ENCODE measurements around the gene ASPRV1. TPM values are rescaled to one million over a fixed set of nuclear protein-coding genes. Genes with fewer than 3 reads are reported as not detected.
A peak's percentile ranks its signal among the peaks of the same experiment; 100 is the strongest.

Gene ASPRV1
- total and polyA plus RNA-seq, 9 donors: 1.1 to 5.5 (median 4.4) TPM

DNA sequence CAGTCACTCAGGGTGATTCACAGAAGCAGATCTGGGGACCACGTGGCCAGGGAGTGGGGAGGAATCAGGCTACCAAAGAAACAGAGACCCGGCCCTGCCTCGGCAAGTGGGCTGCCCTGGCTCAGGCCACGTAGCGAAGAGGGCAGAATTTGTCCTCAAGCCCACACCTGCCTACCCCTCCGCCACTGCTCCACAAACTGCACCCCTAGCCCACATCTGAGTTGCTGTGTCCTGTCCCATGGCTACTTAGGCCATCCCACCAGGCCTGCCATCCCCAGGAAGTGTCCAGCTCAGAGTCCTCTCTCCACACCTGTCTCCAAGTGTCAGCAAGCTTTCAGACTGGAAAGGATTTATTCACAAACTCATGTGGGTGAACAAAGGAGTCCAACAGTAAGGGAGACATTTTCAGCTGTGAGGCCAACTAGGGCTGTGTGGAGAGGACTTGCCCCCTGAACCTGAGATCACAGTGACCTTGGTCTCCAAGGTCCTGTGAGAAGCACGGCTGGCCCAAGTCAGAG lies 31.7 kb upstream of the ASPRV1 start:
- TF ChIP-seq EP300 (IDR thresholded peaks at IDR 0.05): no peak
- TF ChIP-seq POLR2A (IDR thresholded peaks at IDR 0.05): no peak
- TF ChIP-seq, protein P1, sequence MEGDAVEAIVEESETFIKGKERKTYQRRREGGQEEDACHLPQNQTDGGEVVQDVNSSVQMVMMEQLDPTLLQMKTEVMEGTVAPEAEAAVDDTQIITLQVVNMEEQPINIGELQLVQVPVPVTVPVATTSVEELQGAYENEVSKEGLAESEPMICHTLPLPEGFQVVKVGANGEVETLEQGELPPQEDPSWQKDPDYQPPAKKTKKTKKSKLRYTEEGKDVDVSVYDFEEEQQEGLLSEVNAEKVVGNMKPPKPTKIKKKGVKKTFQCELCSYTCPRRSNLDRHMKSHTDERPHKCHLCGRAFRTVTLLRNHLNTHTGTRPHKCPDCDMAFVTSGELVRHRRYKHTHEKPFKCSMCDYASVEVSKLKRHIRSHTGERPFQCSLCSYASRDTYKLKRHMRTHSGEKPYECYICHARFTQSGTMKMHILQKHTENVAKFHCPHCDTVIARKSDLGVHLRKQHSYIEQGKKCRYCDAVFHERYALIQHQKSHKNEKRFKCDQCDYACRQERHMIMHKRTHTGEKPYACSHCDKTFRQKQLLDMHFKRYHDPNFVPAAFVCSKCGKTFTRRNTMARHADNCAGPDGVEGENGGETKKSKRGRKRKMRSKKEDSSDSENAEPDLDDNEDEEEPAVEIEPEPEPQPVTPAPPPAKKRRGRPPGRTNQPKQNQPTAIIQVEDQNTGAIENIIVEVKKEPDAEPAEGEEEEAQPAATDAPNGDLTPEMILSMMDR (IDR thresholded peaks at IDR 0.05): no peak
- intact Hi-C loops (cut with DNase I): no loop called here
- H3K9me3 ChIP-seq: no peaks in the 10 kb centered on the region
- DNase-seq: peak in 1 of 5 donors; percentile 13
- H3K27ac ChIP-seq: no peak overlapping the region
- no peaks in the 10 kb centered on the region for H3K36me3 ChIP-seq
- H3K4me1 ChIP-seq (ENCODE audit: insufficient read depth): no peaks in the 10 kb centered on the region
- H3K27me3 ChIP-seq: no peaks in the 10 kb centered on the region
- H3K4me3 ChIP-seq: no peak overlapping the region
- 86 to 87% (median 87%) methylated on average over 7 of the region's 7 CpGs for WGBS, 3 donors

DNA sequence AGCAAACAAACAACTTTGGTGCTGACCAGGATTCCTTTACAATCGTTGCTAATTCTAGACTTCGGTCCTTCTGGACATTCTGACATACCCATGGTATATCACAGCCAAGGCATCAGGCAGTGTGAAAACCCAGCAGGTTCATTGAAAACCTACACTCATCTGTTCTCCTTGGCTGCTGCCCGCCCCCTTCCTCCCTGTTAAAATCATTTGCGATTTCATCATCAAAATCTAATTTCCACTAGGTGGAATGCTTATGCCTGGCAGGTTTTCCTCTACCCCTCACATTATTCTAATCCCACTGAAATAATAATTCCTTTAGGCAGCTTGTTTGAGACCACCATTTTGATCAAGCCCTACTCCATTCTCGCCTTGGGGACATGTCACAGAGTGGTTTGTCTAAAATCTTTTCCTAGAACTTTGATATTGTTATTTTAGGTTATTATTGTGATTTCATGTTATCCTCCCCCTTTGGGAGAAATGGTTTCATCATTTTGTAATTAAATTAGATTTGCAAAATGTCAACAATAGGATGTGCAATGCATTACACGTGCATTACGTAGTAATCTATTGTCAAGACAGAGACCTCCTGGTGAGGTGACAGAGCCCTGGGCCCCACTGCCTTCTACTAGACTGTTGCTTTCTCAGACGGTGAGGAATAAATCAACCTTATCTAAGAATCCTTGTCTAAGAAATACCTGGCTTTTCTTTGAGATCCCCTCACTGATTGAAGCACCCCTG lies 31.0 kb upstream of the ASPRV1 start:
- 89 to 91% (median 89%) methylated on average over 8 of the region's 8 CpGs for WGBS, 3 donors
- no peaks in the 10 kb centered on the region for H3K36me3 ChIP-seq
- intact Hi-C loops (cut with DNase I): no loop called here

DNA sequence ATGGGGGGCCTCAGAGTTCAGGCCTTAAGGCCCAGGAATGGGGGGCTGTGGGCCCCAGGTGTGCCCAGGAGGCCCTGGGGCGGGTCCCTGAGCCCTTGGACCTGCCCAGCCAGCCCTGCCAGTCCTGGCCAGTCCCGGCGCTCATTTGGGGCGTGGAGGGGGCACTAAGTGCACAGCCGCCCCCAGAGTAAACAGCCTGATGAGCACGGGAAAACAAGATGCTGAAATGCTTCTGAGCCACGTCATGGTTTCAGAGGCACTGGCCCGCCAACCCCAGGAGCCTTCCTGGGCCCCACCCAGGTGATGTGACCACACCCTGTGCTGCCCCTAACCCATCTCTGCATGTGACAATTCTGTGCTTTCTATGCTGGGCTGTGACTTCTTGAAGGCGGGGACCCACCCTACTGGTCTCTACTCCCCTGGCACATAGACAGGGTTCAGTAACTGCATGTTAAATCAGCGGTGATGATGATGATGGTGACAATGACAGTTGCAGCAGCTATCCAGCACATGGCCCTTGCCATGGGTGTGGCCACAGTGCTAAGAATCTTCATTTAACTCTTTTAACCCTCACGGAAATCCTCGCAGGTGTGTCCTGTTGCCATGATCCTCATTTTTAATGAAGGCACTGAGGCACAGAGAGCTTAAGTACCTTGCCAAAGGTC lies 28.1 kb upstream of the ASPRV1 start:
- H3K9me3 ChIP-seq: no peaks in the 10 kb centered on the region
- 90 to 95% (median 94%) methylated on average over 12 of the region's 12 CpGs for WGBS, 3 donors
- no peaks in the 10 kb centered on the region for H3K36me3 ChIP-seq
- TF ChIP-seq EP300 (IDR thresholded peaks at IDR 0.05) (no peak), POLR2A (IDR thresholded peaks at IDR 0.05) (no peak)
- TF ChIP-seq, protein P1 (IDR thresholded peaks at IDR 0.05): no peak
- intact Hi-C loops (cut with DNase I): no loop called here
- DNase-seq: no peak
- H3K4me1 ChIP-seq (ENCODE audit: insufficient read depth): no peaks in the 10 kb centered on the region
- H3K27ac ChIP-seq: no peak overlapping the region
- H3K27me3 ChIP-seq: no peaks in the 10 kb centered on the region
- H3K4me3 ChIP-seq: no peak overlapping the region

More for the DNA sequence above, 31.0 kb upstream of the ASPRV1 start:
- peak in 1 of 5 donors; percentile 1 for DNase-seq
- no peaks in the 10 kb centered on the region for H3K4me1 ChIP-seq (ENCODE audit: insufficient read depth)
- TF ChIP-seq POLR2A (IDR thresholded peaks at IDR 0.05) (no peak), EP300 (IDR thresholded peaks at IDR 0.05) (no peak)
- TF ChIP-seq, protein P1 (IDR thresholded peaks at IDR 0.05): no peak
- H3K27me3 ChIP-seq: no peaks in the 10 kb centered on the region
- no peaks in the 10 kb centered on the region for H3K9me3 ChIP-seq
- no peak overlapping the region for H3K27ac ChIP-seq
- no peak overlapping the region for H3K4me3 ChIP-seq

DNA sequence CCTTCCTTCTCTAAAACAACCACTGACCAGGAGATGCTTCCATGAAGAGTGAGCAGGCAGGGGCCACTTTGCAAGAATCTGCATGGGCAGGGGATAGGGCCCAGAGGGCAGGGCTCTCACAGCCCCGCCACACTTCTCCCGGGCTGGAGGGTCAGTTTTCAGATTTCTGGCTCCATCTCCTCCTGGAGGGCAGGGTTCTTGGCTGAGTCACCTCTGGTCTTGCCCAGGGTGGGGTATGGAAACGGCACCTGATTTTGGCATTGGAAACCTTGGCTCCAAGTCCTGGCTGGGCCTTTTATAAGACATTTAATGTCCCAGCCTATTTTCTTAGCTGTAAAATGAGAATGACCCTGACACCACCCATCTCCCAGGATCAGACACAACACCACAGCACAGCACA lies 27.6 kb upstream of the ASPRV1 start:
- TF ChIP-seq POLR2A (IDR thresholded peaks at IDR 0.05): no peak
- TF ChIP-seq, protein P1 (IDR thresholded peaks at IDR 0.05): no peak
- TF ChIP-seq EP300 (IDR thresholded peaks at IDR 0.05): no peak
- no peak overlapping the region for H3K27ac ChIP-seq
- no peak for DNase-seq
- no peaks in the 10 kb centered on the region for H3K4me1 ChIP-seq (ENCODE audit: insufficient read depth)
- 70 to 81% (median 74%) methylated on average over 3 of the region's 3 CpGs for WGBS, 3 donors
- intact Hi-C loops (cut with DNase I): no loop called here
- H3K9me3 ChIP-seq: no peaks in the 10 kb centered on the region
- H3K27me3 ChIP-seq: no peaks in the 10 kb centered on the region
- no peaks in the 10 kb centered on the region for H3K36me3 ChIP-seq
- H3K4me3 ChIP-seq: no peak overlapping the region
